Stomach (tissue), 9 donors: ENCODE measurements around the gene PDK2. TPM values are rescaled to one million over a fixed set of nuclear protein-coding genes. Genes with fewer than 3 reads are reported as not detected.

Source experiments
- DNase-seq, 2 donors: peaks; one replicate each; pipeline versions ENCODE4 v3.0.0 to v3.0.0-alpha.2; 2013 to 2019
- H3K27ac ChIP-seq, 5 donors: fragments of 200-600 bp in 4 of 5; sonication (generic) in 4 of 5; one replicate each; pipeline ENCODE4 v1.5.1; 2013 to 2019; ENCODE audit warnings: mild to moderate bottlenecking in 1 of 5, moderate library complexity in 1 of 5
- H3K27me3 ChIP-seq, 3 donors: fragments of 200-600 bp; sonication (generic); one replicate each; pipeline ENCODE4 v1.5.1; 2017 to 2019; ENCODE audit warnings: mixed run types in 1 of 3
- H3K36me3 ChIP-seq, 4 donors: fragments of 200-600 bp; sonication (generic); 1 replicate in 3 of 4; 2 replicates in 1 of 4; pipeline ENCODE4 v1.5.1; 2016 to 2019
- H3K4me1 ChIP-seq, 4 donors: fragments of 200-600 bp; sonication (generic); one replicate each; pipeline ENCODE4 v1.5.1; 2016 to 2019
- H3K4me3 ChIP-seq, 4 donors: fragments of 200-600 bp; sonication (generic) in 3 of 4; one replicate each; pipeline ENCODE4 v1.5.1; 2016 to 2019; ENCODE audit warnings: mild to moderate bottlenecking in 1 of 4
- H3K9me3 ChIP-seq, 4 donors: fragments of 200-600 bp; sonication (generic); one replicate each; pipeline ENCODE4 v1.5.1; 2016 to 2019
- CTCF ChIP-seq, 7 experiments: fragments of 450-650 bp in 4 of 7; fragments of 200-600 bp in 3 of 7; sonication (generic) in 3 of 7; IDR thresholded peaks; one replicate each; pipeline ENCODE4 v1.5.1; 2016 to 2019; ENCODE audit warnings: antibody characterized with exemption in 7 of 7, control low read depth in 2 of 7, mild to moderate bottlenecking in 1 of 7
- POLR2A ChIP-seq, 4 donors: fragments of 450-650 bp; IDR thresholded peaks; one replicate each; pipeline ENCODE4 v1.6.1; 2016; ENCODE audit warnings: antibody characterized with exemption in 4 of 4, control low read depth in 2 of 4, mild to moderate bottlenecking in 1 of 4, moderate library complexity in 1 of 4
- POLR2AphosphoS5 ChIP-seq, 3 donors: sonication (generic); formaldehyde crosslinking; IDR thresholded peaks; one replicate each; pipeline ENCODE4 v1.6.1; 2016; ENCODE audit warnings: antibody characterized with exemption in 3 of 3
- WGBS, 5 donors: extraction: QIAGEN DNeasy Blood & Tissue Kit in 3 of 5; methylation state at CpG; one replicate each; pipeline versions ENCODE4 v1.1.5 to v1.1.7; 2013 to 2018; 5-methylcytosine and 5-hydroxymethylcytosine counted together
- intact Hi-C: fragments of 100-400 bp; cut with DNase I; formaldehyde crosslinking; loops from one replicate; pipeline ENCODE4 v1.15.1; 2023; ENCODE audit warnings: low total_unique reads
- polyA plus RNA-seq, 3 donors: library from polyadenylated mRNA; stranded (reverse); fragments of 200-250 nt; gene quantifications; one replicate each; pipeline ENCODE4 v1.2.3, GENCODE V29; 2013
- total RNA-seq, 5 donors: library from RNA; depleted of rRNA; stranded (reverse); fragments of >200 nt; gene quantifications; one replicate each; pipeline versions ENCODE4 v1.1.0 to v1.2.3, GENCODE V29; 2014 to 2016
- donor health status: healthy with polysubstance abuse.
- donor health status: Bipolar disorder and iron deficiency.
- donor health status: healthy.

The PDK2 gene
- total and polyA plus RNA-seq, 8 donors = 4.6 to 255 (median 20.4) TPM

GRCh38 chr17:50161023-50161910 lies 66.1 kb downstream of the PDK2 start:
- peaks cover 12 to 36% (median 25%) of the 10 kb centered on the region in 4 donors for H3K4me1 ChIP-seq
- WGBS, 5 donors = 1% methylated on average over 25 to 53 of the region's 53 CpGs
- TF ChIP-seq POLR2A (IDR thresholded peaks at IDR 0.05) (no peak), POLR2AphosphoS5 (IDR thresholded peaks at IDR 0.05) (peak; percentile 65 to 94 (median 91)), CTCF (IDR thresholded peaks at IDR 0.05) (peak in 5 of 7 experiments; percentile 83 to 95 (median 92))
- no peaks in the 10 kb centered on the region for H3K9me3 ChIP-seq
- peak; percentile 94 to 98 for DNase-seq
- intact Hi-C loops = no loop called here
- H3K4me3 ChIP-seq = peak overlapping the region; percentile 58 to 69 (median 64)
- no peaks in the 10 kb centered on the region for H3K36me3 ChIP-seq
- H3K27ac ChIP-seq = peak overlapping the region; percentile 4 to 85 (median 79)
- no peaks in the 10 kb centered on the region for H3K27me3 ChIP-seq

Other genes starting within 250 kb of the PDK2 start
- gene TAC4, start 247.3 kb upstream of the PDK2 start, total RNA-seq = not detected
- not detected for gene TAC4, start 247.3 kb upstream of the PDK2 start, polyA plus RNA-seq
- gene DLX4, start 126.2 kb upstream of the PDK2 start, total RNA-seq = not detected
- gene DLX4, start 126.2 kb upstream of the PDK2 start, polyA plus RNA-seq = under 1 TPM in 2 of 3 donors, not detected in 1; 0.31 to 0.40 TPM
- gene DLX3, start 100.1 kb upstream of the PDK2 start, total RNA-seq = not detected
- under 1 TPM in 1 of 3 donors, not detected in 2; 0.68 TPM for gene DLX3, start 100.1 kb upstream of the PDK2 start, polyA plus RNA-seq
- gene ITGA3, start 39.2 kb upstream of the PDK2 start, total RNA-seq = 100 to 1,000 TPM in 4 of 5 donors, 10 to 100 TPM in 1; 33.6 to 698 (median 193) TPM
- 10 to 100 TPM in 2 of 3 donors, 1 to 10 TPM in 1; 6.9 to 37.5 (median 29.5) TPM for gene ITGA3, start 39.2 kb upstream of the PDK2 start, polyA plus RNA-seq
- gene SAMD14, start 34.8 kb downstream of the PDK2 start, total RNA-seq = 10 to 100 TPM in 1 of 5 donors, 1 to 10 TPM in 2, not detected in 2; 1.5 to 87.0 (median 1.9) TPM
- 1 to 10 TPM; 1.3 to 2.3 (median 1.6) TPM for gene SAMD14, start 34.8 kb downstream of the PDK2 start, polyA plus RNA-seq
- gene PPP1R9B, start 55.3 kb downstream of the PDK2 start, total RNA-seq = 10 to 100 TPM; 11.6 to 64.2 (median 22.5) TPM
- 10 to 100 TPM; 13.1 to 28.8 (median 14.2) TPM for gene PPP1R9B, start 55.3 kb downstream of the PDK2 start, polyA plus RNA-seq
- 10 to 100 TPM in 3 of 5 donors, 1 to 10 TPM in 2; 5.4 to 89.3 (median 21.4) TPM for gene SGCA, start 70.7 kb downstream of the PDK2 start, total RNA-seq
- gene SGCA, start 70.7 kb downstream of the PDK2 start, polyA plus RNA-seq = 10 to 100 TPM in 1 of 3 donors, 1 to 10 TPM in 2; 6.0 to 24.3 (median 8.7) TPM
- gene COL1A1, start 106.3 kb downstream of the PDK2 start, total RNA-seq = 1,000 to 10,000 TPM in 1 of 5 donors, 100 to 1,000 TPM in 3, 10 to 100 TPM in 1; 87.0 to 1,931 (median 219) TPM
- gene COL1A1, start 106.3 kb downstream of the PDK2 start, polyA plus RNA-seq = 10 to 100 TPM; 17.9 to 60.0 (median 24.9) TPM
- gene TMEM92, start 179.1 kb downstream of the PDK2 start, total RNA-seq = 10 to 100 TPM in 3 of 5 donors, 1 to 10 TPM in 2; 2.7 to 24.9 (median 10.4) TPM
- 10 to 100 TPM in 2 of 3 donors, 1 to 10 TPM in 1; 9.7 to 16.3 (median 12.2) TPM for gene TMEM92, start 179.1 kb downstream of the PDK2 start, polyA plus RNA-seq